Mesendoderm (in vitro differentiated cells): ENCODE measurements around the gene ARID4A.

Experiments used
- DNase-seq: peaks from one replicate; pipeline ENCODE4 v3.0.0; 2013
- H2AK5ac ChIP-seq: 2 replicates; pipeline ENCODE4 v1.6.1; 2013; ENCODE audit warnings: low read length, inconsistent platforms
- H2BK120ac ChIP-seq: 2 replicates; pipeline ENCODE4 v1.6.1; 2013; ENCODE audit warnings: low read depth, mild to moderate bottlenecking, low read length, moderate library complexity, mixed read lengths
- H2BK15ac ChIP-seq: replicated peaks from 2 replicates; pipeline ENCODE4 v1.6.1; 2013; ENCODE audit warnings: low read depth, mild to moderate bottlenecking, moderate library complexity
- H2BK5ac ChIP-seq: 2 replicates; pipeline ENCODE4 v1.6.1; 2013; ENCODE audit warnings: low read length, inconsistent platforms
- H3K18ac ChIP-seq: 2 replicates; pipeline ENCODE4 v1.6.1; 2013; ENCODE audit warnings: mild to moderate bottlenecking, low read length, mixed read lengths
- H3K23ac ChIP-seq: one replicate; pipeline ENCODE4 v1.6.1; 2013; ENCODE audit warnings: low read length
- H3K27ac ChIP-seq: 2 replicates; pipeline ENCODE4 v1.5.1; 2013; ENCODE audit warnings: low read depth, mild to moderate bottlenecking, inconsistent platforms, low read length, moderate library complexity
- H3K27me3 ChIP-seq: 2 replicates; pipeline ENCODE4 v1.6.1; 2013; ENCODE audit warnings: low read length, control low read depth, mild to moderate bottlenecking, inconsistent platforms; ENCODE audit not compliant: insufficient read depth, poor library complexity
- H3K36me3 ChIP-seq: 2 replicates; pipeline ENCODE4 v1.6.1; 2013; ENCODE audit warnings: low read length, inconsistent platforms; ENCODE audit not compliant: control insufficient read depth, insufficient read depth
- H3K4ac ChIP-seq: one replicate; pipeline ENCODE4 v1.6.1; 2013; ENCODE audit warnings: low read depth, mild to moderate bottlenecking, low read length, moderate library complexity
- H3K4me1 ChIP-seq: 2 replicates; pipeline ENCODE4 v1.6.1; 2013; ENCODE audit warnings: low read depth, low read length, inconsistent platforms; ENCODE audit not compliant: control insufficient read depth
- H3K4me2 ChIP-seq: 2 replicates; pipeline ENCODE4 v1.6.1; 2013; ENCODE audit warnings: low read length
- H3K4me3 ChIP-seq: 2 replicates; pipeline ENCODE4 v1.5.1; 2013; ENCODE audit warnings: mild to moderate bottlenecking, low read length
- H3K56ac ChIP-seq: one replicate; pipeline ENCODE4 v1.6.1; 2013; ENCODE audit warnings: low read length
- H3K79me1 ChIP-seq: 2 replicates; pipeline ENCODE4 v1.6.1; 2013; ENCODE audit warnings: low read length, inconsistent platforms
- H3K79me2 ChIP-seq: 2 replicates; pipeline ENCODE4 v1.6.1; 2013; ENCODE audit warnings: mild to moderate bottlenecking, low read length; ENCODE audit not compliant: control insufficient read depth, insufficient read depth
- H3K9ac ChIP-seq: 2 replicates; pipeline ENCODE4 v1.6.1; 2013; ENCODE audit warnings: low read length, inconsistent platforms
- H4K5ac ChIP-seq: one replicate; pipeline ENCODE4 v1.6.1; 2013; ENCODE audit warnings: low read length
- H4K8ac ChIP-seq: one replicate; pipeline ENCODE4 v1.6.1; 2013; ENCODE audit warnings: low read depth, mild to moderate bottlenecking, control low read depth, low read length, moderate library complexity
- WGBS: extraction: QIAGEN DNeasy Blood & Tissue Kit; methylation state at CpG from one replicate; pipeline ENCODE4 v1.1.7; 2013; ENCODE audit warnings: low lambda C conversion rate, missing lambda C conversion rate; ENCODE audit not compliant: insufficient coverage; ENCODE audit errors: extremely low coverage; 5-methylcytosine and 5-hydroxymethylcytosine counted together

Gene ARID4A

GRCh38 chr14:58296726-58297125 is 1.6 kb upstream of the ARID4A start:
- Histone ChIP-seq H3K56ac (peak overlapping the region; percentile 11), H3K4me3 (peak overlapping the region; percentile 10), H3K79me2 (peaks cover 45% of the 10 kb centered on the region), H3K27me3 (no peaks in the 10 kb centered on the region), H3K9ac (peak overlapping the region; percentile 76), H4K8ac (no peak overlapping the region), H3K23ac (no peak overlapping the region), H2AK5ac (no peak overlapping the region), H2BK5ac (no peak overlapping the region), H3K4me1 (no peaks in the 10 kb centered on the region), H2BK120ac (no peak overlapping the region), H2BK15ac (no peak overlapping the region), H4K5ac (no peak overlapping the region), H3K4me2 (peak overlapping the region; percentile 69), H3K36me3 (peaks cover 4% of the 10 kb centered on the region), H3K27ac (no peak overlapping the region), H3K4ac (no peak overlapping the region), H3K18ac (no peak overlapping the region), H3K79me1 (peaks cover 11% of the 10 kb centered on the region)
- no peak for DNase-seq
- WGBS: no CpG with 5 or more reads among the region's 3 CpGs

- Histone ChIP-seq H2AK5ac (no peak overlapping the region), H3K23ac (no peak overlapping the region), H3K4ac (no peak overlapping the region), H2BK120ac (no peak overlapping the region), H3K56ac (peak overlapping the region; percentile 100), H3K27ac (no peak overlapping the region), H3K4me1 (no peaks in the 10 kb centered on the region), H3K9ac (peak overlapping the region; percentile 76), H4K8ac (no peak overlapping the region), H3K79me1 (peaks cover 11% of the 10 kb centered on the region), H4K5ac (no peak overlapping the region), H3K36me3 (peaks cover 4% of the 10 kb centered on the region), H2BK5ac (peak overlapping the region; percentile 7), H2BK15ac (no peak overlapping the region), H3K4me2 (peak overlapping the region; percentile 9), H3K27me3 (no peaks in the 10 kb centered on the region), H3K4me3 (peak overlapping the region; percentile 95), H3K79me2 (peaks cover 45% of the 10 kb centered on the region), H3K18ac (no peak overlapping the region)
- DNase-seq: no peak
- no CpG with 5 or more reads among the region's 10 CpGs for WGBS
These were observed 968 bp upstream of the ARID4A start for GRCh38 chr14:58297412-58297761.

GRCh38 chr14:58297762-58298476 is 436 bp upstream of the ARID4A start:
- Histone ChIP-seq H3K9ac (peak overlapping the region; percentile 99), H3K27ac (peak overlapping the region; percentile 99), H2BK5ac (peak overlapping the region; percentile 98), H3K36me3 (peaks cover 4% of the 10 kb centered on the region), H4K8ac (no peak overlapping the region), H2BK120ac (no peak overlapping the region), H3K18ac (peak overlapping the region; percentile 77), H3K56ac (peak overlapping the region; percentile 100), H3K79me1 (peaks cover 11% of the 10 kb centered on the region), H2BK15ac (no peak overlapping the region), H3K27me3 (no peaks in the 10 kb centered on the region), H3K4ac (no peak overlapping the region), H2AK5ac (no peak overlapping the region), H3K23ac (peak overlapping the region; percentile 87), H4K5ac (peak overlapping the region; percentile 77), H3K4me3 (peak overlapping the region; percentile 98), H3K4me1 (no peaks in the 10 kb centered on the region), H3K4me2 (peak overlapping the region; percentile 44), H3K79me2 (peaks cover 41% of the 10 kb centered on the region)
- peak; percentile 100 for DNase-seq
- no CpG with 5 or more reads among the region's 40 CpGs for WGBS

GRCh38 chr14:58299401-58300330 is 1.3 kb downstream of the ARID4A start:
- Histone ChIP-seq H3K36me3 (no peaks in the 10 kb centered on the region), H2BK5ac (no peak overlapping the region), H3K18ac (peak overlapping the region; percentile 94), H3K27ac (peak overlapping the region; percentile 56), H3K4ac (no peak overlapping the region), H3K79me2 (peaks cover 31% of the 10 kb centered on the region), H4K5ac (no peak overlapping the region), H2AK5ac (no peak overlapping the region), H3K27me3 (no peaks in the 10 kb centered on the region), H3K4me3 (peak overlapping the region; percentile 78), H2BK120ac (peak overlapping the region; percentile 46), H3K4me2 (peak overlapping the region; percentile 39), H3K23ac (no peak overlapping the region), H3K4me1 (no peaks in the 10 kb centered on the region), H3K9ac (peak overlapping the region; percentile 88), H2BK15ac (no peak overlapping the region), H4K8ac (no peak overlapping the region), H3K79me1 (peaks cover 4% of the 10 kb centered on the region), H3K56ac (peak overlapping the region; percentile 91)
- WGBS: no CpG with 5 or more reads among the region's 48 CpGs
- DNase-seq: peak; percentile 44

DNA sequence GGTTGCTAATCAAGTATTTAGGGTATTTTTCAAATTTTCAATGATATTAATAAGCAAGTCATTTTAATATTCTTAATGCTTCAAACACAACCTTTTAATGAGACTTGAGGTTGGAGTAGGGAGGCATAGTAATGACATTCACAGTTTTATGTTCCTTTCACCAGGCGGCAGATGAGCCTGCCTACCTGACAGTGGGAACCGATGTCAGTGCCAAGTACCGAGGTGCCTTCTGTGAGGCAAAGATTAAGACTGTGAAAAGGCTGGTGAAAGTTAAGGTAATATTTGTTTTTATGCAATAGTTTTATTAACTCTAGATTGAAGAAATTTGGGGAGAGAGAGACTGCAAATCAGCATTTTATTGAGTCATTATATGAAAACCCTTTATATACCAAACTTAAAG is 3.1 kb downstream of the ARID4A start:
- Histone ChIP-seq H3K27ac (no peak overlapping the region), H3K4me2 (no peak overlapping the region), H3K4me3 (no peak overlapping the region), H2BK120ac (no peak overlapping the region), H3K18ac (no peak overlapping the region), H3K79me2 (peaks cover 16% of the 10 kb centered on the region), H3K4ac (no peak overlapping the region), H3K9ac (no peak overlapping the region), H2AK5ac (no peak overlapping the region), H4K5ac (no peak overlapping the region), H3K23ac (no peak overlapping the region), H3K4me1 (no peaks in the 10 kb centered on the region), H3K36me3 (no peaks in the 10 kb centered on the region), H4K8ac (no peak overlapping the region), H3K27me3 (no peaks in the 10 kb centered on the region), H2BK15ac (no peak overlapping the region), H2BK5ac (no peak overlapping the region), H3K79me1 (peaks cover 2% of the 10 kb centered on the region), H3K56ac (no peak overlapping the region)
- no CpG with 5 or more reads among the region's 3 CpGs for WGBS
- no peak for DNase-seq
